CD4-positive, alpha-beta memory T cell (primary cell): ENCODE data around the gene CDV3. TPM values are rescaled to one million over a fixed set of nuclear protein-coding genes. Genes with fewer than 3 reads are reported as not detected.
A peak's percentile ranks its signal among the peaks of the same experiment; 100 is the strongest.

Experiments used
- CTCF ChIA-PET: fragments of 350-600 bp; sonication (Branson Sonifier 250); formaldehyde crosslinking; loops from one replicate; lab custom pipeline; 2021; ENCODE audit warnings: inconsistent platforms; ENCODE audit not compliant: partially characterized antibody; lab: Charles Lee
- POLR2A ChIA-PET: fragments of 350-600 bp; sonication (Branson Sonifier 250); formaldehyde crosslinking; loops from one replicate; lab custom pipeline; 2021; ENCODE audit not compliant: partially characterized antibody; lab: Charles Lee
- DNase-seq, 5 donors: peaks; one replicate each; pipeline versions ENCODE4 v3.0.0 to v3.0.0-alpha.2; 2020 to 2022; ENCODE audit warnings: mixed read lengths in 1 of 5
- H3K27ac ChIP-seq: one replicate; pipeline ENCODE4 v1.7.0; 2013; ENCODE audit warnings: low read depth, low read length
- H3K27me3 ChIP-seq: 2 replicates; pipeline ENCODE4 v1.7.0; 2013; ENCODE audit warnings: mild to moderate bottlenecking, low read length, moderate library complexity; ENCODE audit not compliant: insufficient read depth
- H3K36me3 ChIP-seq: 2 replicates; pipeline ENCODE4 v1.7.0; 2013; ENCODE audit warnings: mild to moderate bottlenecking, low read length, moderate library complexity; ENCODE audit not compliant: insufficient read depth
- H3K4me1 ChIP-seq: 2 replicates; pipeline ENCODE4 v1.7.0; 2013; ENCODE audit warnings: mild to moderate bottlenecking, low read length, moderate library complexity; ENCODE audit not compliant: insufficient read depth
- H3K4me3 ChIP-seq, 2 donors: one replicate each; pipeline ENCODE4 v1.7.0; 2013; ENCODE audit warnings: low read length in 2 of 2, mild to moderate bottlenecking in 1 of 2
- H3K9me3 ChIP-seq, 2 donors: one replicate each; pipeline ENCODE4 v1.7.0; 2013; ENCODE audit warnings: low read length in 2 of 2, control low read depth in 1 of 2; ENCODE audit not compliant: control insufficient read depth in 1 of 2
- H3K27ac Mint-ChIP-seq, 7 donors: one replicate each; pipeline ENCODE4 v1.8.0; 2020 to 2021; ENCODE audit warnings: mixed read lengths in 7 of 7, mild to moderate bottlenecking in 6 of 7, inconsistent platforms in 3 of 7, moderate library complexity in 3 of 7
- H3K27me3 Mint-ChIP-seq, 2 donors: one replicate each; pipeline ENCODE4 v1.8.0; 2020 to 2021; ENCODE audit warnings: mixed read lengths in 2 of 2
- H3K36me3 Mint-ChIP-seq, 2 donors: one replicate each; pipeline ENCODE4 v1.8.0; 2020 to 2021; ENCODE audit warnings: mixed read lengths in 2 of 2, inconsistent platforms in 1 of 2, mild to moderate bottlenecking in 1 of 2
- H3K4me1 Mint-ChIP-seq, 4 donors: one replicate each; pipeline ENCODE4 v1.8.0; 2020 to 2021; ENCODE audit warnings: mixed read lengths in 4 of 4, mild to moderate bottlenecking in 1 of 4
- H3K4me3 Mint-ChIP-seq, 8 donors: one replicate each; pipeline ENCODE4 v1.8.0; 2020 to 2021; ENCODE audit warnings: mixed read lengths in 8 of 8, mild to moderate bottlenecking in 7 of 8, moderate library complexity in 6 of 8, inconsistent platforms in 3 of 8
- H3K9me3 Mint-ChIP-seq, 8 donors: one replicate each; pipeline ENCODE4 v1.8.0; 2020 to 2021; ENCODE audit warnings: mixed read lengths in 8 of 8, mild to moderate bottlenecking in 5 of 8, inconsistent platforms in 3 of 8, moderate library complexity in 1 of 8
- intact Hi-C: fragments of 100-400 bp; cut with micrococcal nuclease; formaldehyde crosslinking; loops from one replicate; pipeline ENCODE4 v1.15.1; 2023
- polyA plus RNA-seq, 2 donors: library from polyadenylated mRNA; unstranded; fragments of 300-500 nt; fragmentation: Illumina TruSeq; gene quantifications; one replicate each; pipeline ENCODE4 v1.2.3, GENCODE V29; 2021
- total RNA-seq, 2 experiments: library from RNA; stranded (reverse); gene quantifications; one replicate each; pipeline ENCODE4 v1.2.3, GENCODE V29; 2021

The CDV3 gene
- total and polyA plus RNA-seq, 4 experiments from 2014 or later = 33.5 to 212 (median 144) TPM

DNA sequence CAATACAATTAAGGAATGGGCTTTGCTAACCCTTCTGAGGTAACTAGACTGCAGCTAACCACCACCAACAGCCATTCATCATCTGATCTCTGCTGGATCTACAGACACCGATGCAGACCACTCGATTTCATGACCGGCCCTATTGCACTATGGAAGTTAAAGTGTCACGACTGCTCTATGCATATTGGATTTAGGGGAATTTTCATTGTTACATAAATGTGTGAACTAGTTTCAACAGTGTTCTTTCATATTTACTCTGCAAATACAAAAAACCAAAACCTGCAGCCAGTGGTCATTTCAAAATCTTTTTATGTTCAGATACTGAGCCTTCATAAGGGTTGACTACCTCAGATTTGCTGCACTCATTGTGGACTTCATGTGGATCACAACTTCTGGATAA lies 14.5 kb downstream of the CDV3 start:
- no peak overlapping the region for H3K27ac ChIP-seq
- H3K4me3 ChIP-seq = no peak overlapping the region
- peaks cover 7% of the 10 kb centered on the region for H3K4me1 ChIP-seq
- Mint-ChIP-seq H3K4me1 (peaks cover 5 to 20% (median 10%) of the 10 kb centered on the region in 4 donors), H3K9me3 (no peaks in the 10 kb centered on the region), H3K27me3 (no peaks in the 10 kb centered on the region), H3K36me3 (peaks cover 44 to 60% of the 10 kb centered on the region in 2 donors), H3K27ac (peak overlapping the region in 2 of 7 donors; percentile 3 to 72), H3K4me3 (no peak overlapping the region)
- intact Hi-C loops = no loop called here
- POLR2A ChIA-PET = no interaction called here
- H3K9me3 ChIP-seq = no peaks in the 10 kb centered on the region
- H3K27me3 ChIP-seq = no peaks in the 10 kb centered on the region
- peaks cover 59% of the 10 kb centered on the region for H3K36me3 ChIP-seq
- DNase-seq = no peak
- CTCF ChIA-PET = interaction anchor here (1.9 kb wide), 1 partner anchor 9 kb away, joined by 10 read pairs; no protein-coding TSS in a partner anchor

GRCh38 chr3:133588784-133589465 lies 15.4 kb downstream of the CDV3 start:
- intact Hi-C loops = no loop called here
- H3K27me3 Mint-ChIP-seq = no peaks in the 10 kb centered on the region
- ChIA-PET CTCF (interaction anchor here (1.0 kb wide), 1 partner anchor 10 kb away, joined by 3 read pairs; no protein-coding TSS in a partner anchor), POLR2A (interaction anchor here (0.6 kb wide), 1 partner anchor 60 kb away, joined by 3 read pairs; no protein-coding TSS in a partner anchor)
- H3K27ac Mint-ChIP-seq = peak overlapping the region in 5 of 7 donors; percentile 24 to 74 (median 59)
- no peak for DNase-seq
- H3K4me1 Mint-ChIP-seq = peaks cover 4 to 18% (median 8%) of the 10 kb centered on the region in 4 donors
- Histone ChIP-seq H3K36me3 (peaks cover 50% of the 10 kb centered on the region), H3K4me1 (no peaks in the 10 kb centered on the region), H3K4me3 (no peak overlapping the region), H3K9me3 (no peaks in the 10 kb centered on the region), H3K27me3 (no peaks in the 10 kb centered on the region), H3K27ac (no peak overlapping the region)
- H3K4me3 Mint-ChIP-seq = no peak overlapping the region
- H3K9me3 Mint-ChIP-seq = no peaks in the 10 kb centered on the region
- peaks cover 40 to 52% of the 10 kb centered on the region in 2 donors for H3K36me3 Mint-ChIP-seq

DNA sequence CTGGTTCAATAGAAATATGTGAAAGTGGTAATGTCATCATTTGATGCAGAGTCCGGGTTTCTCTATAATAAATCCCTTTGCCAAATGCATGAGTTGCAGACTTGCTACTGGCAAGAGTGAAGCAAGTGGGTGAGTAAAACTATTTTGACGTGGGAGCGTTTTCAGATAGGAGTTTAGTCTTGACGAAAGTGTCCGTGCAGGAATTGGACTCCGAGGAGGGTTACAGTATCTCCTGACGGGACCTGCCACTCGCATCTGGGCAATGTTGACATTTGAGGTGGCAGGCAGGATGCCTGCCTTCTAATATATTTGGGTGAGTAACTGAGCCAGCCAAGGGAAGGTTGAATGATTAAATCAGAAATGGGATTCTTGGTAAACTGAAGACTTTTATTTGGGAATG lies 16.0 kb downstream of the CDV3 start:
- Histone ChIP-seq H3K4me3 (no peak overlapping the region), H3K27me3 (no peaks in the 10 kb centered on the region), H3K4me1 (no peaks in the 10 kb centered on the region), H3K27ac (no peak overlapping the region), H3K36me3 (peaks cover 44% of the 10 kb centered on the region), H3K9me3 (no peaks in the 10 kb centered on the region)
- intact Hi-C loops = no loop called here
- no peak for DNase-seq
- POLR2A ChIA-PET = interaction anchor here (0.6 kb wide), 1 partner anchor 60 kb away, joined by 3 read pairs; no protein-coding TSS in a partner anchor
- peaks cover 4 to 18% (median 8%) of the 10 kb centered on the region in 4 donors for H3K4me1 Mint-ChIP-seq
- H3K27ac Mint-ChIP-seq = peak overlapping the region in 2 of 7 donors; percentile 48 to 68
- no peak overlapping the region for H3K4me3 Mint-ChIP-seq
- H3K27me3 Mint-ChIP-seq = no peaks in the 10 kb centered on the region
- H3K9me3 Mint-ChIP-seq = no peaks in the 10 kb centered on the region
- peaks cover 40 to 46% of the 10 kb centered on the region in 2 donors for H3K36me3 Mint-ChIP-seq
- CTCF ChIA-PET = interaction anchor here (1.0 kb wide), 1 partner anchor 11 kb away, joined by 3 read pairs; no protein-coding TSS in a partner anchor

GRCh38 chr3:133591271-133591742 lies 17.8 kb downstream of the CDV3 start:
- no peaks in the 10 kb centered on the region for H3K27me3 Mint-ChIP-seq
- H3K4me3 Mint-ChIP-seq = no peak overlapping the region

GRCh38 chr3:133592843-133593242 lies 19.4 kb downstream of the CDV3 start:
- Mint-ChIP-seq H3K4me1 (peaks cover 0 to 12% (median 8%) of the 10 kb centered on the region in 4 donors), H3K9me3 (no peaks in the 10 kb centered on the region), H3K27ac (peak overlapping the region in 2 of 7 donors; percentile 15 to 20), H3K36me3 (peaks cover 19 to 21% of the 10 kb centered on the region in 2 donors), H3K4me3 (no peak overlapping the region), H3K27me3 (no peaks in the 10 kb centered on the region)
- DNase-seq = no peak
- H3K9me3 ChIP-seq = no peaks in the 10 kb centered on the region
- H3K27me3 ChIP-seq = no peaks in the 10 kb centered on the region
- intact Hi-C loops = no loop called here
- H3K36me3 ChIP-seq = peaks cover 17% of the 10 kb centered on the region
- POLR2A ChIA-PET = interaction anchor here (0.7 kb wide), 1 partner anchor 19 kb away, joined by 3 read pairs; the partner anchor contains the start of gene CDV3
- H3K4me1 ChIP-seq = no peaks in the 10 kb centered on the region
- no peak overlapping the region for H3K27ac ChIP-seq
- H3K4me3 ChIP-seq = no peak overlapping the region
- CTCF ChIA-PET = interaction anchor here (0.9 to 2.1 kb wide), 2 partner anchors 14 to 101 kb away, joined by 3 to 5 read pairs; no protein-coding TSS in a partner anchor

More at GRCh38 chr3:133591271-133591742, 17.8 kb downstream of the CDV3 start:
- ChIA-PET CTCF (interaction anchor here (2.1 kb wide), 1 partner anchor 12 kb away, joined by 5 read pairs; no protein-coding TSS in a partner anchor), POLR2A (no interaction called here)
- H3K9me3 Mint-ChIP-seq = no peaks in the 10 kb centered on the region
- intact Hi-C loops = no loop called here
- peak overlapping the region in 1 of 7 donors; percentile 5 for H3K27ac Mint-ChIP-seq
- Histone ChIP-seq H3K27me3 (no peaks in the 10 kb centered on the region), H3K4me1 (no peaks in the 10 kb centered on the region), H3K27ac (no peak overlapping the region), H3K9me3 (no peaks in the 10 kb centered on the region), H3K4me3 (no peak overlapping the region), H3K36me3 (peaks cover 30% of the 10 kb centered on the region)
- H3K36me3 Mint-ChIP-seq = peaks cover 30 to 32% of the 10 kb centered on the region in 2 donors
- no peak for DNase-seq
- H3K4me1 Mint-ChIP-seq = peaks cover 4 to 18% (median 8%) of the 10 kb centered on the region in 4 donors

GRCh38 chr3:133593243-133593642 lies 19.8 kb downstream of the CDV3 start:
- peak overlapping the region in 4 of 7 donors; percentile 11 to 33 (median 25) for H3K27ac Mint-ChIP-seq
- Histone ChIP-seq H3K9me3 (no peaks in the 10 kb centered on the region), H3K36me3 (peaks cover 13% of the 10 kb centered on the region), H3K4me3 (no peak overlapping the region), H3K4me1 (no peaks in the 10 kb centered on the region), H3K27me3 (no peaks in the 10 kb centered on the region), H3K27ac (no peak overlapping the region)
- no peaks in the 10 kb centered on the region for H3K9me3 Mint-ChIP-seq
- DNase-seq = no peak
- ChIA-PET POLR2A (interaction anchor here (0.7 kb wide), 1 partner anchor 19 kb away, joined by 3 read pairs; the partner anchor contains the start of gene CDV3), CTCF (interaction anchor here (0.9 to 2.1 kb wide), 2 partner anchors 14 to 101 kb away, joined by 3 to 5 read pairs; no protein-coding TSS in a partner anchor)
- intact Hi-C loops = no loop called here
- H3K27me3 Mint-ChIP-seq = no peaks in the 10 kb centered on the region
- H3K4me3 Mint-ChIP-seq = no peak overlapping the region
- H3K36me3 Mint-ChIP-seq = peaks cover 15 to 17% of the 10 kb centered on the region in 2 donors
- H3K4me1 Mint-ChIP-seq = peaks cover 0 to 11% (median 8%) of the 10 kb centered on the region in 4 donors

GRCh38 chr3:133595341-133595740 lies 21.9 kb downstream of the CDV3 start:
- Mint-ChIP-seq H3K4me3 (no peak overlapping the region), H3K36me3 (peaks cover 0 to 8% of the 10 kb centered on the region in 2 donors), H3K27me3 (no peaks in the 10 kb centered on the region), H3K9me3 (no peaks in the 10 kb centered on the region), H3K27ac (peak overlapping the region in 3 of 7 donors; percentile 0 to 57 (median 52)), H3K4me1 (peaks cover 0 to 6% (median 5%) of the 10 kb centered on the region in 4 donors)
- no peak overlapping the region for H3K4me3 ChIP-seq
- intact Hi-C loops = no loop called here
- ChIA-PET CTCF (interaction anchor here (1.3 kb wide), 1 partner anchor 8 kb away, joined by 3 read pairs; no protein-coding TSS in a partner anchor), POLR2A (interaction anchor here (0.9 kb wide), 1 partner anchor 13 kb away, joined by 3 read pairs; no protein-coding TSS in a partner anchor)
- H3K27ac ChIP-seq = no peak overlapping the region
- H3K4me1 ChIP-seq = no peaks in the 10 kb centered on the region
- no peaks in the 10 kb centered on the region for H3K9me3 ChIP-seq
- no peaks in the 10 kb centered on the region for H3K36me3 ChIP-seq
- DNase-seq = no peak
- no peaks in the 10 kb centered on the region for H3K27me3 ChIP-seq
